HAP-1 (cell line): ENCODE results near the gene TAF5.
"Not testable (repeated sequence)": the region's sequence is repeated elsewhere in the genome, so short reads cannot be mapped to it uniquely, and the experiment has no call there.

Experiments used
- DNase-seq, 2 experiments: peaks; one replicate each; pipeline ENCODE4 v3.0.0-alpha.2; 2016 to 2020; ENCODE audit warnings: low spot score in 2 of 2
- H3K27me3 ChIP-seq: fragments of 250-450 bp; sonication (Bioruptor Pico); 2 replicates; pipeline ENCODE4 v1.5.1; 2020; ENCODE audit warnings: low read depth, mild to moderate bottlenecking, moderate library complexity
- H3K36me3 ChIP-seq: fragments of 250-450 bp; sonication (Bioruptor Pico); replicated peaks from 2 replicates; pipeline ENCODE4 v1.5.1; 2020; ENCODE audit warnings: mild to moderate bottlenecking
- H3K4me1 ChIP-seq: fragments of 250-450 bp; sonication (Bioruptor Pico); 2 replicates; pipeline ENCODE4 v1.5.1; 2020; ENCODE audit warnings: mild to moderate bottlenecking
- H3K4me3 ChIP-seq: fragments of 250-450 bp; sonication (Bioruptor Pico); 2 replicates; pipeline ENCODE4 v1.5.1; 2020; ENCODE audit warnings: mild to moderate bottlenecking, moderate library complexity
- H3K9me3 ChIP-seq: fragments of 250-450 bp; sonication (Bioruptor Pico); 2 replicates; pipeline ENCODE4 v1.5.1; 2020; ENCODE audit warnings: mild to moderate bottlenecking, moderate library complexity
- in situ Hi-C: fragments of 300-500 bp; cut with MboI; formaldehyde crosslinking; loops from 3 replicates; pipeline ENCODE4 v1.14.3; 2020; ENCODE audit warnings: low sequenced_read_pairs, inconsistent platforms, mixed read lengths

Gene TAF5

GRCh38 chr10:103367782-103368518 is at the start of gene TAF5:
TAF5 (plus strand) TSS chr10:103367976; CDS start chr10:103367990, 14 bp downstream.
- Histone ChIP-seq H3K4me3 (peak within 1 kb of the TSS; percentile 88), H3K4me1 (peaks cover 11% of the 10 kb centered on the region), H3K27me3 (no peaks in the 10 kb centered on the region), H3K9me3 (no peaks in the 10 kb centered on the region), H3K36me3 (0 out of 2 replicates have a peak, but pooled peaks cover 4% of the 10 kb centered on the region)
- in situ Hi-C loops, result no loop called here
- peak; percentile 95 to 98 for DNase-seq

DNA sequence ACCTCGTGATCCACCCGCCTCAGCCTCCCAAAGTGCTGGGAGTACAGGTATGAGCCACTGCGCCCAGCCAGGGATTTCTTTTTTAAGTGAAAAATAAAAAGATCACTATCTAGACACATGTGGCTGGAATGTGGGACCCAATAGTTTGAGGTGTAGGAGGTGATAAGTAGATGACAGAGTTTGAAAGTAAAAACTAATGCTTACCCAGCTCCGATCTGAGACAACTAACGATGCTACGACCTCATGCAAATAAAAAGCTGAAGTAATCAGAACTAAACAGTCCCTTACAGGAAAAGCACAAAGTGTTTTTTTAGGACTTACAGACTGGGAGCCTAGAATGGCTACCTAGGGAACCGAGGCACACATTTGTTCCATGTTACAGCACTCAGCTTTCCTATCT is 39.9 kb upstream of the TAF5 start:
- peaks cover 78% of the 10 kb centered on the region for H3K36me3 ChIP-seq
- no peak for DNase-seq
- H3K9me3 ChIP-seq, result no peaks in the 10 kb centered on the region
- H3K4me3 ChIP-seq, result no peak overlapping the region
- H3K4me1 ChIP-seq, result no peaks in the 10 kb centered on the region
- H3K27me3 ChIP-seq, result no peaks in the 10 kb centered on the region
- in situ Hi-C loops, result no loop called here

GRCh38 chr10:103333934-103334520 is 33.7 kb upstream of the TAF5 start:
- Histone ChIP-seq H3K4me3 (no peak overlapping the region), H3K27me3 (no peaks in the 10 kb centered on the region), H3K4me1 (0 out of 2 replicates have a peak, but pooled peaks cover 3% of the 10 kb centered on the region), H3K36me3 (peaks cover 61% of the 10 kb centered on the region), H3K9me3 (no peaks in the 10 kb centered on the region)
- in situ Hi-C loops, result no loop called here
- DNase-seq, result peak in 1 of 2 experiments; percentile 42

DNA sequence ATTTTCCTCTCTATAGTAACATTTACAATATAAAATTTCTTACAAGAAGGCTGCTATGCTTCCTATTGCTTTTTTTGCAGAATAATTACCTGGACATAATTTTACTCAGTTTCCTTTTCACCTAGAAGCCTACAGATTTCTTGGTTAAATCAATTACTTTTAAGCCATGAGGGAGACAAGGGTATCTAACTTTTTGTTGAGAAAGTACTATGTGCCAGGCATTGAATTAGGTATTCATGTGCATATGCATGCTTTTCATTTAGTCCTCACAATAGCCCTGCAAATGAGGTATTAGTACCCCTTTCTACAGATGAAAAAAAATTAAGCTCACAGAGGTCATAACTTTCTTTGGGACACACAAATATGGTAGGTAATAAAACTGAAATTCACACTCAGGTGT is 33.2 kb upstream of the TAF5 start:
- Histone ChIP-seq H3K27me3 (no peaks in the 10 kb centered on the region), H3K36me3 (peaks cover 66% of the 10 kb centered on the region), H3K4me1 (0 out of 2 replicates have a peak, but pooled peaks cover 3% of the 10 kb centered on the region), H3K9me3 (no peaks in the 10 kb centered on the region), H3K4me3 (no peak overlapping the region)
- DNase-seq, result no peak
- in situ Hi-C loops, result no loop called here

GRCh38 chr10:103336370-103336769 is 31.4 kb upstream of the TAF5 start:
- H3K36me3 ChIP-seq, result peaks cover 56% of the 10 kb centered on the region
- H3K27me3 ChIP-seq, result no peaks in the 10 kb centered on the region
- no peak overlapping the region for H3K4me3 ChIP-seq
- H3K4me1 ChIP-seq, result 0 out of 2 replicates have a peak, but pooled peaks cover 3% of the 10 kb centered on the region
- in situ Hi-C loops, result no loop called here
- DNase-seq, result no peak
- no peaks in the 10 kb centered on the region for H3K9me3 ChIP-seq

- H3K36me3 ChIP-seq, result peaks cover 41% of the 10 kb centered on the region
- H3K4me3 ChIP-seq, result peak overlapping the region; percentile 70
- DNase-seq, result no peak
- H3K4me1 ChIP-seq, result peaks cover 10% of the 10 kb centered on the region
- no peaks in the 10 kb centered on the region for H3K9me3 ChIP-seq
- H3K27me3 ChIP-seq, result no peaks in the 10 kb centered on the region; the same call in 1 of the 2 replicates
- in situ Hi-C loops, result no loop called here
These were observed 17.6 kb upstream of the TAF5 start for GRCh38 chr10:103350175-103350516.

- peaks cover 35% of the 10 kb centered on the region for H3K36me3 ChIP-seq
- H3K27me3 ChIP-seq, result no peaks in the 10 kb centered on the region; the same call in 1 of the 2 replicates
- no peaks in the 10 kb centered on the region for H3K9me3 ChIP-seq
- peak within 1 kb of the TSS; percentile 70 for H3K4me3 ChIP-seq
- in situ Hi-C loops, result no loop called here
- H3K4me1 ChIP-seq, result peaks cover 10% of the 10 kb centered on the region
- peak; percentile 85 to 92 for DNase-seq
These were observed 17.1 kb upstream of the TAF5 start, which contains the start of gene PCGF6 for GRCh38 chr10:103350517-103351260. PCGF6 (minus strand) TSS chr10:103351140; CDS start chr10:103351066, 74 bp downstream.

DNA sequence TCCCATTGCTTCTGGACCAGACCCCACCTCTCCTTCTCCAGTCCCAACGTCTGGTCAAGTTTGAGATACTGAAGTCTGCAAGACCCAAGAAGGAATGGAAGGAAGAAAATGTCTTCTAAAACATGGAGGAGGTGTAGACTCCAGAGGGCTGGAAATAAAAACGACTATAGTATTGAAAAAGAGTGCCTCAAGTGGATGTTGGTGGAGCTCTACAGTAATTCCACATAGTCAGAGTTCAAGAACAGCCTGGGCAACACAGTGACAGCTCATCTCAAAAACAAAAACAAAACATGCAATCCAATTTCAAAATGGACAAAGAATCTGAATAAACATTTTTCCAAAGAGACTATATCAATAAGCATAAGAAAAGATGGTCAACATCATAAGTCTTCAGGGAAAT is 14.5 kb upstream of the TAF5 start:
- H3K4me3 ChIP-seq, result no peak overlapping the region
- DNase-seq, result no peak
- H3K9me3 ChIP-seq, result no peaks in the 10 kb centered on the region
- H3K36me3 ChIP-seq, result peaks cover 9% of the 10 kb centered on the region
- in situ Hi-C loops, result no loop called here
- no peaks in the 10 kb centered on the region for H3K27me3 ChIP-seq
- peaks cover 10% of the 10 kb centered on the region for H3K4me1 ChIP-seq

GRCh38 chr10:103354567-103354966 is 13.2 kb upstream of the TAF5 start:
- H3K9me3 ChIP-seq, in situ Hi-C loops, H3K4me1 ChIP-seq, H3K36me3 ChIP-seq, H3K27me3 ChIP-seq, H3K4me3 ChIP-seq: not testable (repeated sequence)
- DNase-seq, result peak in 1 of 2 experiments; percentile 40

DNA sequence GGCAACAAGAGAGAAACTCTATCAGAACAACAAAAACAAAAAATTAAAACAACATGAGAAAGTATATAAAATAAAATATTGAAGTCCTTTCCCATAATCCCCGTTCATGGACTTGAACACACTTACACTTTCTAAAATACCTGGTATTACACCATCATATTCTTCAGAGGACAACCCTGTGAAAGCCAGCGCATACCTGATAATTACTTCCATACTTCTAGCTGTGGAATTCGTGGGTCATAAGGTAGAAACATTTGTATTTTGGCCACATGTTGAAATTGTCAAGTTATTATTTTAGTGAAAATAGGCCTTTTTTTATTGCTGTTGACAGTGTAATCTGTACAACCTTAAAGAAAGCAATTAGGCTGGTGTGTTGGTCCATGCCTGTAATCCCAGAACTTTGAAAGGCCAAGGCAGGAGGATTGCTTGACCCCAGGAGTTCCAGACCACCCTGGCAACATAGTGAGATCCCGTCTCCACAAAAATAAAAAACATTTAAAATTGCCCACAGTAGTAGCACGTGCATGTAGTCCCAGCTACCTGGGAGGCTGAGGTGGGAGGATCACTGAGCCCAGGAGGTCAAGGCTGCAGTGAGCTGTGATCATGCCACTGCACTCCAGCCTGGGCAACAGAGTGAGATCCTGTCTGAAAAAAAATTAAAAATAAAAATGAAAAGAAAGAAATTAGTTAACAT is 11.7 kb upstream of the TAF5 start:
- Histone ChIP-seq H3K9me3 (no peaks in the 10 kb centered on the region), H3K4me3 (no peak overlapping the region), H3K27me3 (no peaks in the 10 kb centered on the region), H3K4me1 (peaks cover 10% of the 10 kb centered on the region), H3K36me3 (no peaks in the 10 kb centered on the region)
- DNase-seq, result no peak
- in situ Hi-C loops, result no loop called here

DNA sequence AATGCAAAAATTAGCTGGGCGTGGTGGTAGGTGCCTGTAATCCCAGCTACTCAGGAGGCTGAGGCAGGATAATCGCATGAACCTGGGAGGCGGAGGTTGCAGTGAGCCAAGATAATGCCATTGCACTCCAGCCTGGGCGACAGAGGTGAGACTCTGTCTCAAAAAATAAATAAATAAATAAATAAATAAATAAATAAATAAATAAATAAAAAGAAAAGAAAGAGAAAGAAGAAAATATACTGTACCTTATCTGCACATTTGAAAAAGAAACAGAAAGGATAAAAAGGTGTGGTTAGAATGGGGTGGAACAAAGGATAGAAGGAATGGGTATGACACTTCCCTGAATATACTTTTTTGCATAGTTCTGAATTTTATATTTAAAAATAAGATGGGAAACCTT is 8.3 kb upstream of the TAF5 start:
- H3K36me3 ChIP-seq, DNase-seq, H3K27me3 ChIP-seq, in situ Hi-C loops, H3K4me1 ChIP-seq, H3K9me3 ChIP-seq, H3K4me3 ChIP-seq: not testable (repeated sequence)

DNA sequence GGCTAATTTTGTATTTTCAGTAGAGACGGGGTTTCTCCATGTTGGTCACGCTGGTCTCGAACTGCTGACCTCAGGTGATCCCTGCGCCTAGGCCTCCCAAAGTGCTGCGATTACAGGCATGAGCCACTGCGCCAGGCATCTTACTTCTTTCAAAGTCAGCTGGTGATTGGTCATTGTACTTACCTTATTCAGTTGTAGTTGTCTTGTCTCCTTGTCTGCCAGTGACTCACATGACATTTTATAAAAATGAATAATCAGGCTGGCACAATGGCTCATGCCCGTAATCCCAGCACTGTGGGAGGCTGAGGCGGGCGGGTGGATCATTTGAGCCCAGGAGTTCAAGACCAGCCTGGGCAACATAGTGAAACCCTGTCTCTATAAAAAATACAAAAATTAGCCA is 7.0 kb upstream of the TAF5 start:
- H3K36me3 ChIP-seq, H3K9me3 ChIP-seq, H3K4me3 ChIP-seq, in situ Hi-C loops, H3K4me1 ChIP-seq, DNase-seq, H3K27me3 ChIP-seq: not testable (repeated sequence)

DNA sequence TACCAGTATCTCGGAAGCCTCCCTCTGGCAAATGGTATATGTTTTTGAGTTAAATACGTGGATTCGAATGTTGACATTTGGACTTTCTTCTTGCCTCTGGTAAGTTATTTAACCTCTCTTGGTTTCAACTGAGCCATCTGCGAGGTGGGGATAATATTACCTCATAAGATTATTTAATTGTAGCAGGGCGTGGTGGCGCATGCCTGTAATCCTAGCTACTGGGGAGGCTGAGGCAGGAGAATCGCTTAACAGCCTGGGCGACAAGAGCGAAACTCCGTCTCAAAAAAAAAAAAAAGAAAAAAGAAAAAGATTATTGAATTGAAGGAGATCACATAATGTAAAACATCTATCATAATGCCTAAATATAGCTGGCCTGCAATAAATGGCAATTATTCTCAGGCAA is 396 bp upstream of the TAF5 start:
- no peak for DNase-seq
- Histone ChIP-seq H3K36me3 (0 out of 2 replicates have a peak, but pooled peaks cover 4% of the 10 kb centered on the region), H3K9me3 (no peaks in the 10 kb centered on the region), H3K4me3 (peak overlapping the region; percentile 88), H3K4me1 (peaks cover 11% of the 10 kb centered on the region), H3K27me3 (no peaks in the 10 kb centered on the region)
- in situ Hi-C loops, result no loop called here
